Panc1 (cell line): Measurements from ENCODE around the gene DGCR8. TPM values are rescaled to one million over a fixed set of nuclear protein-coding genes. Genes with fewer than 3 reads are reported as not detected.

Experiments used
- ATAC-seq: fragments of 200-7000 bp; cut with Tn5 transposase; 2 replicates; pipeline ENCODE4 v1.9.1; 2020; ENCODE audit warnings: mild to moderate bottlenecking, moderate library complexity
- BruUV-seq: library from RNA; stranded (reverse); fragments of 400-500 nt; replicated peaks from 2 replicates; lab custom pipeline; 2021; lab: Mats Ljungman, UMichigan
- CTCF ChIA-PET: fragments of 300-600 bp; sonication (Branson Sonifier 250); formaldehyde crosslinking; loops from one replicate; lab custom pipeline; 2022; ENCODE audit warnings: antibody characterized with exemption; lab: Charles Lee
- POLR2A ChIA-PET: fragments of 300-600 bp; sonication (Branson Sonifier 250); formaldehyde crosslinking; loops from one replicate; lab custom pipeline; 2022; ENCODE audit warnings: antibody characterized with exemption; lab: Charles Lee
- DNase-seq: peaks from one replicate; pipeline ENCODE4 v3.0.0-alpha.2; 2010; ENCODE audit warnings: low read depth, low spot score
- H3K27ac ChIP-seq: 2 replicates; pipeline ENCODE4 v1.5.1; 2011; ENCODE audit warnings: mild to moderate bottlenecking, low read length, inconsistent platforms
- H3K27me3 ChIP-seq: fragments of 200-500 bp; sonication (Bioruptor generic); 2 replicates; pipeline ENCODE4 v1.6.0; 2014; ENCODE audit warnings: low read length, inconsistent platforms; ENCODE audit not compliant: control insufficient read depth, insufficient read depth
- H3K36me3 ChIP-seq: fragments of 200-500 bp; sonication (Bioruptor generic); 2 replicates; pipeline ENCODE4 v1.5.1; 2014; ENCODE audit warnings: inconsistent platforms, mild to moderate bottlenecking, low read length, moderate library complexity; ENCODE audit not compliant: control insufficient read depth, insufficient read depth
- H3K4me1 ChIP-seq: 2 replicates; pipeline ENCODE4 v1.5.1; 2011; ENCODE audit warnings: inconsistent platforms, mild to moderate bottlenecking, low read length, moderate library complexity; ENCODE audit not compliant: control insufficient read depth, insufficient read depth
- H3K4me3 ChIP-seq, 2 experiments: 2 replicates each; pipeline ENCODE4 v1.5.1; 2011 to 2012; ENCODE audit warnings: low read depth in 2 of 2, low read length in 2 of 2, mild to moderate bottlenecking in 2 of 2, inconsistent platforms in 1 of 2, moderate library complexity in 1 of 2
- H3K9me3 ChIP-seq: fragments of 200-500 bp; sonication (Bioruptor generic); 2 replicates; pipeline ENCODE4 v1.5.1; 2014; ENCODE audit warnings: low read depth, mild to moderate bottlenecking, inconsistent platforms, low read length, moderate library complexity; ENCODE audit not compliant: control insufficient read depth, insufficient read depth
- CTCF ChIP-seq: fragments of 450-650 bp; IDR thresholded peaks from 2 replicates; pipeline ENCODE4 v1.5.1; 2017; ENCODE audit warnings: mild to moderate bottlenecking
- POLR2AphosphoS5 ChIP-seq: IDR thresholded peaks from 2 replicates; pipeline ENCODE4 v1.6.1; 2012; ENCODE audit warnings: mild to moderate bottlenecking, low read depth, low read length, moderate library complexity
- REST ChIP-seq, 2 experiments: IDR thresholded peaks; 2 replicates each; pipeline ENCODE4 v1.6.1; 2011 to 2012; ENCODE audit warnings: low read depth in 2 of 2, control low read depth in 1 of 2, low read length in 1 of 2, mild to moderate bottlenecking in 1 of 2, moderate library complexity in 1 of 2; ENCODE audit not compliant: insufficient read depth in 1 of 2
- SIN3A ChIP-seq: IDR thresholded peaks from 2 replicates; pipeline ENCODE4 v1.6.1; 2012; ENCODE audit warnings: low read depth, mild to moderate bottlenecking, low read length, moderate library complexity, borderline replicate concordance; ENCODE audit not compliant: insufficient read depth
- TCF7L2 ChIP-seq: IDR thresholded peaks from 2 replicates; pipeline ENCODE4 v1.6.1; 2011; ENCODE audit warnings: mild to moderate bottlenecking, low read depth, low read length, inconsistent platforms
- in situ Hi-C: cut with HindIII; loops from 2 replicates; pipeline ENCODE4 v1.10.0; 2016; ENCODE audit warnings: low sequenced_read_pairs, low pct_unique_long_range_greater_than_20kb
- intact Hi-C: fragments of 100-400 bp; cut with micrococcal nuclease; formaldehyde crosslinking; loops from one replicate; pipeline ENCODE4 v1.10.0; 2022; ENCODE audit not compliant: unreplicated experiment
- total RNA-seq: library from RNA; stranded (reverse); gene quantifications from one replicate; pipeline ENCODE4 v1.2.1, GENCODE V29; 2021; ENCODE audit not compliant: unreplicated experiment

Gene DGCR8
- total RNA-seq, 1 experiment from 2014 or later = 35.0 TPM

- no peak overlapping the region for H3K27ac ChIP-seq
- H3K9me3 ChIP-seq = no peaks in the 10 kb centered on the region
- ATAC-seq (no peak), DNase-seq (no peak)
- intact Hi-C loops (no loop called here), in situ Hi-C loops (no loop called here)
- ChIA-PET POLR2A (interaction anchor here (0.6 kb wide), 1 partner anchor 370 kb away, joined by 12 read pairs; no protein-coding TSS in a partner anchor), CTCF (no interaction called here)
- no TSS peak for BruUV-seq
- TF ChIP-seq CTCF (no peak), TCF7L2 (no peak), POLR2AphosphoS5 (no peak), SIN3A (no peak), REST (IDR thresholded peaks at IDR 0.05; ENCODE audit: insufficient read depth in 1 of 2, low read depth in 2 of 2, low read length in 1 of 2) (no peak)
- H3K36me3 ChIP-seq = peaks cover 11% of the 10 kb centered on the region
- H3K4me1 ChIP-seq = no peaks in the 10 kb centered on the region
- no peaks in the 10 kb centered on the region for H3K27me3 ChIP-seq
- H3K4me3 ChIP-seq = no peak overlapping the region
These were observed 10.7 kb downstream of the DGCR8 start for GRCh38 chr22:20090730-20091240.

- Histone ChIP-seq H3K4me1 (no peaks in the 10 kb centered on the region), H3K4me3 (no peak overlapping the region), H3K9me3 (no peaks in the 10 kb centered on the region), H3K27ac (no peak overlapping the region), H3K27me3 (no peaks in the 10 kb centered on the region), H3K36me3 (peaks cover 13% of the 10 kb centered on the region)
- DNase-seq (no peak), ATAC-seq (0 out of 2 replicates have a peak, but pooled peaks have one; percentile 20)
- no peak for TF ChIP-seq SIN3A
- TF ChIP-seq REST (IDR thresholded peaks at IDR 0.05; ENCODE audit: insufficient read depth in 1 of 2, low read depth in 2 of 2, low read length in 1 of 2) = no peak
- no peak for TF ChIP-seq POLR2AphosphoS5
- no peak for TF ChIP-seq TCF7L2
- BruUV-seq = no TSS peak
- POLR2A ChIA-PET = no interaction called here
- in situ Hi-C loops = no loop called here
- CTCF ChIA-PET = no interaction called here
- intact Hi-C loops = no loop called here
These were observed 11.8 kb downstream of the DGCR8 start for GRCh38 chr22:20091690-20092476.
